GM10248 (cell line): ENCODE measurements around the gene DYRK1A.

Experiments
- CTCF ChIA-PET: fragments of 300-600 bp; sonication (Branson Sonifier 250); formaldehyde crosslinking; extraction: SDS; loops from one replicate; lab custom pipeline; 2021; ENCODE audit warnings: antibody characterized with exemption; lab: Yijun Ruan, JAX
- POLR2A ChIA-PET: fragments of 350-650 bp; sonication (Branson Sonifier 250); formaldehyde crosslinking; extraction: SDS; loops from one replicate; lab custom pipeline; 2020; ENCODE audit warnings: antibody characterized with exemption; lab: Yijun Ruan, JAX
- DNase-seq: peaks from one replicate; pipeline ENCODE4 v3.0.0; 2012; ENCODE audit errors: extremely low spot score
- CTCF ChIP-seq: IDR thresholded peaks from 2 replicates; pipeline ENCODE4 v1.5.1; 2012; ENCODE audit warnings: mild to moderate bottlenecking, low read depth; ENCODE audit errors: extremely low read depth, missing control alignments, control extremely low read depth

Gene DYRK1A

GRCh38 chr21:37557261-37557950 is 190.8 kb downstream of the DYRK1A start:
- ChIA-PET POLR2A (interaction anchor here (0.7 kb wide), 1 partner anchor 290 kb away, joined by 3 read pairs; the partner anchor contains the start of gene VPS26C), CTCF (interaction anchor here (0.5 to 1.5 kb wide), 7 partner anchors 11 to 283 kb away, joined by 3 to 5 read pairs (median 3); no protein-coding TSS in a partner anchor)
- DNase-seq, result peak; percentile 79
- TF ChIP-seq CTCF, result no peak

DNA sequence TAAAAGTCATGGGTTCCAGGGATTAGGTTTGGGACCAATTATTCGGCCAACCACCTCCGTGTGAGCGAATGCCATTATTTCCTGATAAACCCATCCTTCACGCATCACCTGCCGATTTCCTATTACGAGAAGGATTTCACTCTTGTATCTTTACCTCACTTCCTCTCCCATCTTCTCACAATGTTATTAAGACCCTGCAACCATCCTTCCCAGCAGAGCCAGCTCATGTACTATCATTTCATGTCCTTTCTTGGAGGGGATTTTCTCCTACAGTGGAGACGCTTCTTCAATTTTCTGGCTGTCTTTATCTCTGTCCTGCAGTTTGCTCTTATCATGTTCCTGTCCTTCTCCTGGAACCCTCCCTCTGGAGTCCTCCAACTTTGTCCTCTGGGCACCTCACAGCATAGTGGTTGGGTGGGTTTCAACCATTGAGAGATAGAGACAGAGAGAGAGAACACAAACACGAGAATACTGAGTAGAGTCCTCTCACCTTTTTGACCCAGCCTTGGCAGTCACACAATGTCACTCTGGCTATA is 192.2 kb downstream of the DYRK1A start:
- no peak for DNase-seq
- ChIA-PET CTCF (no interaction called here), POLR2A (no interaction called here)
- no peak for TF ChIP-seq CTCF

DNA sequence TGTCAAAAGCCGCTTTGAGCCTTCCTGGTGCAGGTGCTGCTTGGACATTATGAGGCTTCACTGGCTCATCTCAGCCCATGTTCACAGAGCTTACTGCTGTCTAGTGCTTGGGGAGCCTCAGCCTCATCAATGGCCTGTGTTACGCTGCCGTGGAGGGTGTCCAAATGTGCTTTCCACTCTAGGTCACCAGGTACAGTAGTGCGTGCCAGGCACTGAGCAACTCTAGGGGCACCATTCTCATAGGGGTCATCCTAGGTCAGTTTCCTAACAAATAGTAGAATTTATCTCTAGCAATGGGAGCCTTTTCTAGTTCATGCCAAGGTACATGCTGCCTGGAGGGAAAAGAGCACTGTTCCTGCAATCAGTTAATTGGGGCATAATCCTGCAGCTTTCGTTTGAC is 193.8 kb downstream of the DYRK1A start:
- ChIA-PET CTCF (no interaction called here), POLR2A (no interaction called here)
- no peak for TF ChIP-seq CTCF

DNA sequence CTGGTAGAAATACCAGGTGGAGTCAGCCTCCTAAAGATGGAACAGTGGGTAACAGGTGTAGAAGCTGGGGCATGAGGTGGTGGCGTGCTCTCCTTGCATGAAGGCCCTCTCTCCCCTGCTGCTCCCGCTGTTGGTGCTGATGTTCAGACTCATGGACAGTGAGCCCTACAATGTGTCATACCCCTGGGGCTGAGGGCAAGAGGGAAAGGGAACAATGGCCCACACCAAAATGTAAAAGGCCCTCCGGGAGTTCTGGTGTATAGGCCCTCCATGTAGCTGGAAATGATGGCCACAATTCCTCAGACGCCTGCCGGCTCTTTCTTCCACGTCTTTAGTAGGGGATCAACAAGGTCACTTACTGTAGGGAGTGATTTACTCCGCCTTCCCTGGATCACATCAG is 194.9 kb downstream of the DYRK1A start:
- no peak for TF ChIP-seq CTCF
- ChIA-PET CTCF (no interaction called here), POLR2A (no interaction called here)
- DNase-seq, result no peak

More for the DNA sequence above, 193.8 kb downstream of the DYRK1A start:
- DNase-seq, result no peak

DNA sequence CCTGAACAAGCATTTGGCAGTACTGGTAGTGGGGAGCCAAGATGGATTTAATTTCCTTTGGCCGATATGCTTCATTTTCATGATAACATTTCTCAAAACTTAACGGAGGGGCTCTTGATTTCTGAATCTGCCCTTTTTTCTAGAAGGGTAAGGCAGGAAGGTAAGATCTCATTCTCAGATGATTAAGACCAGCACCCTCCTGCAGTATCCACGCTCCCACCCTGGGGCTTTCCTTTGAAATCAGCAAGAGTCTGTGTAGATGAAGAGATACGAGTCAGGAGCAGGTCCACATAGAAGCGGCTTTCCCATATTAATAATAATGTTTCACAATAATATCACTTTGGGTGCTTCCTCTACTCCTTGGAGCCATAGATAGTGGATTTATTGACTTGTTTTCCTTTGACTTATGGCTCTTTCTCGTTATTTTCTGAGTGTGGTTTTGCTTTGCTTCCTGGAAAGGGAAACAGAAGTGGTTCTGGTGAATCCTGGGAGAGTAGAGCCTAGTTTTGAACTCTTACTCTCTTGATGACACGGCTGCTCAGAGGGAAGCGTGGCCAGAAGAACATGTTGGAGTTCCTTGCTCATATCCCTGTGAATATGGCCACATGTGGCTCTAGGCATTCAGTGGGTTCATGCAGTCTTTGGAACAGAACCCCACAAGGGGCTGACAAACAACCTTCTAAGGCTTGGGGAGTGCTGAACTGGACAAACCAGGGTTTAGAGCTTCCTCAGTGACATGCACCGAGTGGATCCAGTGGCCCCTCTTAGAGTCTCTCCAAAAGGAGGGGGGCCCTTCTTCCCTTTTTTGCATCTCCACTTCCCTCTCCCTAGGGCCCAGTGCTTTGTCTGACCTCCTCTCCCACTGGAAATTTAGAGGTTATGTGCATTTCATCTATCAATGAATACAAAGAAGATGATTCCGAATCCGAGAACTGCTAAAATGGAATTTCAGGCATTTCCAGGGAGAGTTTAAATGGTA is 195.7 kb downstream of the DYRK1A start:
- DNase-seq, result no peak
- ChIA-PET POLR2A (no interaction called here), CTCF (interaction anchor here (1.4 to 1.6 kb wide), 2 partner anchors 29 to 81 kb away, joined by 3 to 5 read pairs; no protein-coding TSS in a partner anchor)
- TF ChIP-seq CTCF, result no peak

GRCh38 chr21:37562920-37563640 is 196.5 kb downstream of the DYRK1A start:
- POLR2A ChIA-PET, result interaction anchor here (0.7 to 1.0 kb wide), 2 partner anchors 13 to 51 kb away, joined by 3 read pairs; no protein-coding TSS in a partner anchor
- CTCF ChIA-PET, result interaction anchor here (0.7 to 2.1 kb wide), 14 partner anchors 8 to 194 kb away, joined by 3 to 15 read pairs (median 4); no protein-coding TSS in a partner anchor
- no peak for TF ChIP-seq CTCF
- no peak for DNase-seq
